Breast epithelium (tissue), 4 donors: ENCODE measurements around the gene PTBP1. TPM values are rescaled to one million over a fixed set of nuclear protein-coding genes. Genes with fewer than 3 reads are reported as not detected.

Source experiments
- DNase-seq, 2 donors: peaks; one replicate each; pipeline ENCODE4 v3.0.0-alpha.2; 2019; ENCODE audit warnings: low spot score in 2 of 2
- H3K27ac ChIP-seq, 2 donors: fragments of 200-600 bp; sonication (generic) in 1 of 2; one replicate each; pipeline ENCODE4 v1.5.1; 2016 to 2019; ENCODE audit warnings: mild to moderate bottlenecking in 1 of 2
- H3K27me3 ChIP-seq, 2 donors: fragments of 200-600 bp; sonication (generic) in 1 of 2; one replicate each; pipeline versions ENCODE4 v1.5.1 to v1.6.0; 2017 to 2019; ENCODE audit warnings: control low read depth in 1 of 2, mild to moderate bottlenecking in 1 of 2
- H3K36me3 ChIP-seq: fragments of 200-600 bp; one replicate; pipeline ENCODE4 v1.5.1; 2019
- H3K4me1 ChIP-seq, 2 donors: fragments of 200-600 bp; sonication (generic); one replicate each; pipeline ENCODE4 v1.5.1; 2016 to 2019; ENCODE audit warnings: control low read depth in 1 of 2
- H3K4me3 ChIP-seq, 3 donors: fragments of 200-600 bp; sonication (generic); 1 replicate in 2 of 3; 2 replicates in 1 of 3; pipeline ENCODE4 v1.5.1; 2016 to 2019; ENCODE audit warnings: mild to moderate bottlenecking in 3 of 3, moderate library complexity in 2 of 3
- H3K9me3 ChIP-seq, 2 donors: fragments of 200-600 bp; sonication (generic) in 1 of 2; one replicate each; pipeline ENCODE4 v1.5.1; 2016 to 2019; ENCODE audit warnings: control low read depth in 1 of 2
- CTCF ChIP-seq, 3 donors: fragments of 450-650 bp; IDR thresholded peaks; one replicate each; pipeline ENCODE4 v1.5.1; 2016 to 2017; ENCODE audit warnings: antibody characterized with exemption in 3 of 3, mild to moderate bottlenecking in 3 of 3, moderate library complexity in 3 of 3
- POLR2A ChIP-seq: fragments of 450-650 bp; IDR thresholded peaks from one replicate; pipeline ENCODE4 v1.6.1; 2016; ENCODE audit warnings: antibody characterized with exemption, mild to moderate bottlenecking, moderate library complexity
- POLR2AphosphoS5 ChIP-seq, 3 donors: sonication (generic); formaldehyde crosslinking; IDR thresholded peaks; one replicate each; pipeline ENCODE4 v1.6.1; 2017; ENCODE audit warnings: antibody characterized with exemption in 3 of 3
- intact Hi-C: fragments of 100-400 bp; cut with DNase I; formaldehyde crosslinking; loops from one replicate; pipeline ENCODE4 v1.15.1; 2023; ENCODE audit warnings: low total_unique reads
- total RNA-seq, 3 donors: library from RNA; depleted of rRNA; stranded (reverse); fragments of >200 nt; gene quantifications; one replicate each; pipeline ENCODE4 v1.1.0, GENCODE V29; 2016

PTBP1 gene
- total RNA-seq, 3 donors from 2014 or later, result 92.0 to 147 (median 131) TPM

DNA sequence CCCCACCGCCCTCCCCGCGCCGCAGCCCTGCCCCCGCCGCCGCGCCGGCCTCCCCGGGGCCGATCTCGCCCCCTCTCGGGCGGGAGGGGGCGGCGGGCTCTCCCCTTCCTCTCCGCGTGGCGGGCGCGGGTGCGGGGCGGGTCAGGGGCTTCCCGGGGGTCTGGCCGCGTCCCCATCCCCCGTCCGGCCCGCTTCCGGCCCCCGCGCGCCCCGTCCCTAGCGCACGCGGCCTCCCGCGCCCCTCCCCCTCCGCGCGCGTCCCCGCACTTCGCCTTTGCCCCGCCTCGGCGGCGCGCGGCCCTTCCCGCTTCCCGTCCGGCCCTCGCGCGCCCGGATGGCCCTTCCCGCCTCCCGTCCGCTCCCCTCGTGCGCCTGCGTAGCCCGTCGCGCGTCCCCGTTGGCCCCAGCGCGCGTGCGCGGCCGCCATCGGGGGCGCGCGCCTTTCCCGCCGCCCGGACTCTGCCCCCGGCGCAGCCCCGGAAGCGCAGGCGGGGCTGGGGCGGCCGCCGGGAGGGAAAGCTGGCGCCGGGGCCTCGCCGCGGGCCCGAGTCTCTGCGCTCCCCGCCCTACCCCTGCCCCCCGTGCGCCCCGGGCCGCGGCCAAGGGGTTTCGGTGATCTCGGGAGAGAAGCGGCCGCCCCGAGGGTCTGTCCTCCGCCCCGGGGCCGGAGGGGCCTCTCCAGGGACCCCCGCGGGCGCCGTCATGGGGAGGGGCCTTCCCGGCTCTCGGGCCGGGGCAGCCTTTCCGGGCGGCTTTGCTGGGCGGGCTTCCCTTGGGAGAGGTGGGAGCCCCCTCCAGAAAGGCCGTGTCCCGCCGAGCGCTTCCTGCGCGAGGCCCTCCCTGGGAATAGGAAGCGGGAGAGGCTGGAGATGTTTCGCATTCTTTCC lies 519 bp downstream of the PTBP1 start:
- peak; percentile 85 to 87 for DNase-seq
- Histone ChIP-seq H3K9me3 (no peaks in the 10 kb centered on the region), H3K4me1 (peaks cover 30 to 39% of the 10 kb centered on the region in 2 donors), H3K4me3 (peak overlapping the region; percentile 83 to 96 (median 91)), H3K27ac (peak overlapping the region; percentile 98 to 100), H3K36me3 (no peaks in the 10 kb centered on the region), H3K27me3 (no peaks in the 10 kb centered on the region)
- peak in 1 of 3 donors; percentile 35 for TF ChIP-seq POLR2AphosphoS5 (IDR thresholded peaks at IDR 0.05)
- TF ChIP-seq CTCF (IDR thresholded peaks at IDR 0.05), result no peak
- no peak for TF ChIP-seq POLR2A
- intact Hi-C loops, result no loop called here

GRCh38 chr19:798415-799075 lies 1.3 kb downstream of the PTBP1 start:
- no peaks in the 10 kb centered on the region for H3K9me3 ChIP-seq
- H3K4me3 ChIP-seq, result peak overlapping the region; percentile 83 to 96 (median 91)
- H3K36me3 ChIP-seq, result no peaks in the 10 kb centered on the region
- no peaks in the 10 kb centered on the region for H3K27me3 ChIP-seq
- peaks cover 36 to 47% of the 10 kb centered on the region in 2 donors for H3K4me1 ChIP-seq
- H3K27ac ChIP-seq, result peak overlapping the region; percentile 98 to 100
- intact Hi-C loops, result no loop called here
- no peak for TF ChIP-seq POLR2AphosphoS5 (IDR thresholded peaks at IDR 0.05)
- no peak for TF ChIP-seq CTCF (IDR thresholded peaks at IDR 0.05)
- no peak for TF ChIP-seq POLR2A
- DNase-seq, result no peak

DNA sequence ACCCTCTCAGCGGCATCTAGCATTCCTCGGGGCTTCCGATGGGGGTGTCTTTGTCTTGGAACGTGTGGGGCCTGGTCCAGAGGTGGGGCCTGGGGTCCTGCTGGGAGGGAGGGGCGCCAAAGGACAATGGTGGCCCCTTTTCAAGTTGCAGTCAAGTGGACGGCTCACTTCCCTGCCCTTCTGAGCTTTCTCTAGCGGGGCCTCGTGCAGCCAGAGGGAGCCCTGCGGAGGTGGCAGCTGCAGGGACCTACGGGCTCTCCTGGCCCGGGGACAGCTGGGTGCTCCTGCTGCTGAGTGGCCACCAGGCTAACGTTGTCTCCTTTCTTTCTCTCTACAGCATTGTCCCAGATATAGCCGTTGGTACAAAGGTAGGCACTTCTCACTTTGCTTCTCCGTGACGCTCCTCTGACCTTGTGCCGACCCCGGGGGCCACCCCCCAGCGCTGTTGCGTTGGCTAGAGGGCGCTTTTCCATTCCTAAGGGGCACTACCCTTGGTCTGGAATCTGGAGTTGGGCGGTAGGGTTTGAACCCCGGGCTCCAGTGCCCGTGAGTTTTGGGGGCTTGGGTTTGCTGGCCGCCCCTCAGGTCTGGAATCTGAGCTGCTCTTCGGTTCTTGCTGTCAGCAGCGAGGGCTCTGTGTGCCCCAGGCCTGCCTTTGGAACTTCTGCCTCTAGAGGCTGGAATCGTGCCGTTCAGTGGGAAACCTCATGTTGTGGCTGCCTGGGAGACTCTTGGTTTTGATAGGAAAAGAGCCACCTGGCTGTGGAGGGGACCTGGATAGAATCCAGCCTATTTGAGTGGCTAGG lies 2.0 kb downstream of the PTBP1 start:
- intact Hi-C loops, result no loop called here
- DNase-seq, result no peak
- H3K36me3 ChIP-seq, result no peaks in the 10 kb centered on the region

GRCh38 chr19:800360-801029 lies 3.2 kb downstream of the PTBP1 start:
- intact Hi-C loops, result no loop called here
- Histone ChIP-seq H3K27ac (peak overlapping the region; percentile 85 to 100), H3K4me1 (peaks cover 36 to 48% of the 10 kb centered on the region in 2 donors), H3K36me3 (peaks cover 11% of the 10 kb centered on the region), H3K9me3 (no peaks in the 10 kb centered on the region), H3K27me3 (no peaks in the 10 kb centered on the region), H3K4me3 (peak overlapping the region; percentile 13 to 83 (median 20))
- no peak for TF ChIP-seq CTCF (IDR thresholded peaks at IDR 0.05)
- TF ChIP-seq POLR2AphosphoS5 (IDR thresholded peaks at IDR 0.05), result peak in 2 of 3 donors; percentile 7 to 73
- peak; percentile 78 to 88 for DNase-seq

More for the DNA sequence above, 2.0 kb downstream of the PTBP1 start:
- TF ChIP-seq POLR2A (no peak), CTCF (IDR thresholded peaks at IDR 0.05) (peak in 1 of 3 donors; percentile 10), POLR2AphosphoS5 (IDR thresholded peaks at IDR 0.05) (no peak)
- Histone ChIP-seq H3K4me3 (peak overlapping the region; percentile 83 to 96 (median 91)), H3K27ac (peak overlapping the region; percentile 98 to 100), H3K27me3 (no peaks in the 10 kb centered on the region), H3K4me1 (peaks cover 36 to 48% of the 10 kb centered on the region in 2 donors), H3K9me3 (no peaks in the 10 kb centered on the region)
